Stimulated activated CD8-positive, alpha-beta memory T cell treated with anti-CD3 and anti-CD28 coated beads, Interleukin-7, amount 100 ng/mL, for 48 hours (primary cell): ENCODE data around the gene SNAI1.
"Not testable (repeated sequence)": the region's sequence is repeated elsewhere in the genome, so short reads cannot be mapped to it uniquely, and the experiment has no call there.

Experiments
- DNase-seq, 2 donors: peaks; one replicate each; pipeline ENCODE4 v3.0.0-alpha.2; 2020; ENCODE audit warnings: low read depth in 1 of 2; ENCODE audit errors: extremely low read depth in 1 of 2

SNAI1 gene

GRCh38 chr20:49961413-49961812 lies 21.4 kb upstream of the SNAI1 start:
- no peak for DNase-seq

- DNase-seq = no peak
These were observed 17.6 kb upstream of the SNAI1 start for GRCh38 chr20:49964964-49965780.

GRCh38 chr20:49965781-49966305 lies 16.9 kb upstream of the SNAI1 start:
- DNase-seq = no peak

GRCh38 chr20:49966861-49967260 lies 15.9 kb upstream of the SNAI1 start:
- DNase-seq = no peak

- no peak for DNase-seq
These were observed 13.5 kb upstream of the SNAI1 start for GRCh38 chr20:49969234-49969633.

GRCh38 chr20:49969946-49970345 lies 12.8 kb upstream of the SNAI1 start:
- DNase-seq = no peak

- no peak for DNase-seq
These were observed 12.3 kb upstream of the SNAI1 start for GRCh38 chr20:49970498-49970897.

- no peak for DNase-seq
These were observed 8.8 kb upstream of the SNAI1 start for GRCh38 chr20:49973981-49974380.

GRCh38 chr20:49976542-49976941 lies 6.2 kb upstream of the SNAI1 start:
- DNase-seq = no peak

- not testable (repeated sequence) for DNase-seq
These were observed 5.0 kb upstream of the SNAI1 start for GRCh38 chr20:49977740-49978139.

GRCh38 chr20:49978685-49979029 lies 4.1 kb upstream of the SNAI1 start:
- DNase-seq = no peak

GRCh38 chr20:49979030-49979832 lies 3.5 kb upstream of the SNAI1 start:
- DNase-seq = peak in 1 of 2 donors; percentile 45

- DNase-seq = no peak
These were observed 2.4 kb upstream of the SNAI1 start for GRCh38 chr20:49980140-49981008.

GRCh38 chr20:49981218-49982071 lies 1.3 kb upstream of the SNAI1 start:
- no peak for DNase-seq

GRCh38 chr20:49982072-49982345 lies 771 bp upstream of the SNAI1 start:
- DNase-seq = no peak

GRCh38 chr20:49983123-49983847 lies 505 bp downstream of the SNAI1 start:
- DNase-seq = no peak

- DNase-seq = no peak
These were observed 1.1 kb downstream of the SNAI1 start for GRCh38 chr20:49983848-49984408.

GRCh38 chr20:49984426-49985153 lies 1.8 kb downstream of the SNAI1 start:
- no peak for DNase-seq

GRCh38 chr20:49985157-49985556 lies 2.4 kb downstream of the SNAI1 start:
- DNase-seq = no peak
